ENCODE results near the gene OSBPL5.
"Not testable (repeated sequence)": the region's sequence is repeated elsewhere in the genome, so short reads cannot be mapped to it uniquely, and the experiment has no call there.

Gene OSBPL5

GRCh38 chr11:3080104-3080503 lies 85.0 kb downstream of the OSBPL5 start:
- no peak for DNase-seq

GRCh38 chr11:3077846-3078440 lies 87.2 kb downstream of the OSBPL5 start:
- DNase-seq, result no peak

GRCh38 chr11:3077189-3077836 lies 87.8 kb downstream of the OSBPL5 start:
- no peak for DNase-seq

- DNase-seq, result peak; percentile 95
These were observed 90.1 kb downstream of the OSBPL5 start for GRCh38 chr11:3074912-3075589.

GRCh38 chr11:3073029-3073435 lies 92.1 kb downstream of the OSBPL5 start:
- DNase-seq, result peak; percentile 4

GRCh38 chr11:3069425-3069824 lies 95.7 kb downstream of the OSBPL5 start:
- DNase-seq, result no peak

- not testable (repeated sequence) for DNase-seq
These were observed 98.8 kb downstream of the OSBPL5 start for GRCh38 chr11:3066308-3066707.

- DNase-seq, result not testable (repeated sequence)
These were observed 100.4 kb downstream of the OSBPL5 start for GRCh38 chr11:3064709-3065108.

GRCh38 chr11:3063876-3064275 lies 101.2 kb downstream of the OSBPL5 start:
- not testable (repeated sequence) for DNase-seq

- DNase-seq, result not testable (repeated sequence)
These were observed 101.7 kb downstream of the OSBPL5 start for GRCh38 chr11:3063432-3063831.

GRCh38 chr11:3060436-3061025 lies 104.6 kb downstream of the OSBPL5 start:
- DNase-seq, result no peak

- DNase-seq, result no peak
These were observed 106.1 kb downstream of the OSBPL5 start for GRCh38 chr11:3058753-3059664.

GRCh38 chr11:3057069-3057963 lies 107.8 kb downstream of the OSBPL5 start, which contains the start of gene CARS1:
Gene CARS1 (minus strand): TSS chr11:3057423. CDS start chr11:3057367, 56 bp downstream.
- peak; percentile 93 for DNase-seq

- peak; percentile 39 for DNase-seq
These were observed 108.6 kb downstream of the OSBPL5 start for GRCh38 chr11:3056296-3057068.

GRCh38 chr11:3055891-3056290 lies 109.2 kb downstream of the OSBPL5 start:
- DNase-seq, result no peak

- peak; percentile 78 for DNase-seq
These were observed 112.5 kb downstream of the OSBPL5 start for GRCh38 chr11:3052567-3052966.

- peak; percentile 98 for DNase-seq
These were observed 113.0 kb downstream of the OSBPL5 start for GRCh38 chr11:3052109-3052479.

- DNase-seq, result peak; percentile 58
These were observed 113.7 kb downstream of the OSBPL5 start for GRCh38 chr11:3051196-3052108.

- no peak for DNase-seq
These were observed 114.5 kb downstream of the OSBPL5 start for GRCh38 chr11:3050386-3051195.

Measured in NCI-H1105 treated with DMSO at 0.1 percent for 48 hours (cell line).